Testis (tissue), 3 donors: Measurements from ENCODE around the gene ATG16L1. TPM values are rescaled to one million over a fixed set of nuclear protein-coding genes. Genes with fewer than 3 reads are reported as not detected.

ENCODE experiments used
- DNase-seq: peaks from one replicate; pipeline ENCODE4 v3.0.0-alpha.2; 2019
- H3K27ac ChIP-seq, 2 donors: fragments of 200-600 bp; sonication (generic); one replicate each; pipeline ENCODE4 v1.5.1; 2019
- H3K27me3 ChIP-seq: fragments of 200-600 bp; sonication (generic); one replicate; pipeline ENCODE4 v1.5.1; 2019
- H3K36me3 ChIP-seq: fragments of 200-600 bp; sonication (generic); one replicate; pipeline ENCODE4 v1.5.1; 2017; ENCODE audit warnings: low read depth; ENCODE audit errors: missing control alignments
- H3K4me1 ChIP-seq: fragments of 200-600 bp; sonication (generic); one replicate; pipeline ENCODE4 v1.5.1; 2019
- H3K4me3 ChIP-seq, 2 donors: fragments of 200-600 bp; sonication (generic); one replicate each; pipeline ENCODE4 v1.5.1; 2017 to 2019
- H3K9me3 ChIP-seq: fragments of 200-600 bp; sonication (generic); one replicate; pipeline ENCODE4 v1.5.1; 2017
- CTCF ChIP-seq, 3 experiments: fragments of 450-650 bp in 2 of 3; fragments of 200-600 bp in 1 of 3; sonication (generic) in 1 of 3; IDR thresholded peaks; one replicate each; pipeline ENCODE4 v1.5.1; 2016 to 2019; ENCODE audit warnings: antibody characterized with exemption in 3 of 3, mild to moderate bottlenecking in 2 of 3, moderate library complexity in 1 of 3
- POLR2A ChIP-seq: fragments of 450-650 bp; IDR thresholded peaks from one replicate; pipeline ENCODE4 v1.6.1; 2017; ENCODE audit warnings: antibody characterized with exemption, mild to moderate bottlenecking, moderate library complexity
- WGBS, 2 donors: methylation state at CpG; one replicate each; pipeline ENCODE4 v1.1.5; 2018; 5-methylcytosine and 5-hydroxymethylcytosine counted together
- intact Hi-C: fragments of 100-400 bp; cut with DNase I; formaldehyde crosslinking; loops from one replicate; pipeline ENCODE4 v1.15.1; 2023; ENCODE audit warnings: low total_unique reads
- polyA plus RNA-seq: library from polyadenylated mRNA; stranded (reverse); fragments of 350-450 nt; fragmentation: Illumina TruSeq; extraction: RNeasy Lipid Tissue Mini Kit (QIAGEN cat#74804); gene quantifications from one replicate; pipeline ENCODE4 v1.2.3, GENCODE V29; 2014; ENCODE audit warnings: low read depth, low replicate concordance; ENCODE audit not compliant: insufficient read depth
- total RNA-seq, 2 donors: library from RNA; depleted of rRNA; stranded (reverse); fragments of >200 nt; gene quantifications; one replicate each; pipeline ENCODE4 v1.2.3, GENCODE V29; 2016

ATG16L1 gene
- total and polyA plus RNA-seq, 3 donors from 2014 or later: 37.3 to 53.1 (median 47.2) TPM

GRCh38 chr2:233336541-233336940 is 85.1 kb downstream of the ATG16L1 start:
- H3K9me3 ChIP-seq: no peaks in the 10 kb centered on the region
- H3K36me3 ChIP-seq: no peaks in the 10 kb centered on the region
- WGBS, 2 donors: 87 to 92% methylated on average over 4 to 5 of the region's 5 CpGs
- H3K4me1 ChIP-seq: no peaks in the 10 kb centered on the region
- H3K27me3 ChIP-seq: no peaks in the 10 kb centered on the region
- TF ChIP-seq POLR2A (no peak), CTCF (IDR thresholded peaks at IDR 0.05) (no peak)
- DNase-seq: no peak
- H3K27ac ChIP-seq: no peak overlapping the region
- intact Hi-C loops: no loop called here
- no peak overlapping the region for H3K4me3 ChIP-seq

- intact Hi-C loops: no loop called here
- no peak overlapping the region for H3K4me3 ChIP-seq
- no peaks in the 10 kb centered on the region for H3K4me1 ChIP-seq
- no peaks in the 10 kb centered on the region for H3K9me3 ChIP-seq
- no peaks in the 10 kb centered on the region for H3K36me3 ChIP-seq
- DNase-seq: no peak
- H3K27ac ChIP-seq: no peak overlapping the region
- H3K27me3 ChIP-seq: no peaks in the 10 kb centered on the region
- no peak for TF ChIP-seq POLR2A
- TF ChIP-seq CTCF (IDR thresholded peaks at IDR 0.05): no peak
- WGBS, 2 donors: 78 to 81% methylated on average over 5 of the region's 5 CpGs
Observed at GRCh38 chr2:233338046-233338445, 86.6 kb downstream of the ATG16L1 start.

GRCh38 chr2:233338812-233339368 is 87.4 kb downstream of the ATG16L1 start:
- Histone ChIP-seq H3K27ac (no peak overlapping the region), H3K36me3 (no peaks in the 10 kb centered on the region), H3K9me3 (no peaks in the 10 kb centered on the region), H3K27me3 (no peaks in the 10 kb centered on the region), H3K4me3 (no peak overlapping the region), H3K4me1 (no peaks in the 10 kb centered on the region)
- DNase-seq: no peak
- 84 to 91% methylated on average over 3 of the region's 3 CpGs for WGBS, 2 donors
- intact Hi-C loops: no loop called here
- TF ChIP-seq POLR2A: no peak
- TF ChIP-seq CTCF (IDR thresholded peaks at IDR 0.05): no peak

GRCh38 chr2:233339427-233339826 is 88.0 kb downstream of the ATG16L1 start:
- no peak overlapping the region for H3K4me3 ChIP-seq
- no peaks in the 10 kb centered on the region for H3K27me3 ChIP-seq
- no peak for TF ChIP-seq CTCF (IDR thresholded peaks at IDR 0.05)
- TF ChIP-seq POLR2A: no peak
- intact Hi-C loops: no loop called here
- no peak overlapping the region for H3K27ac ChIP-seq
- H3K4me1 ChIP-seq: no peaks in the 10 kb centered on the region
- H3K36me3 ChIP-seq: no peaks in the 10 kb centered on the region
- 67 to 68% methylated on average over 3 of the region's 3 CpGs for WGBS, 2 donors
- DNase-seq: no peak
- H3K9me3 ChIP-seq: no peaks in the 10 kb centered on the region

GRCh38 chr2:233341296-233341695 is 89.8 kb downstream of the ATG16L1 start:
- intact Hi-C loops: no loop called here
- DNase-seq: no peak
- H3K27me3 ChIP-seq: no peaks in the 10 kb centered on the region
- H3K36me3 ChIP-seq: no peaks in the 10 kb centered on the region
- no peak overlapping the region for H3K27ac ChIP-seq
- no peak for TF ChIP-seq POLR2A
- no peak for TF ChIP-seq CTCF (IDR thresholded peaks at IDR 0.05)
- H3K4me3 ChIP-seq: no peak overlapping the region
- 91 to 98% methylated on average over 3 of the region's 3 CpGs for WGBS, 2 donors
- no peaks in the 10 kb centered on the region for H3K4me1 ChIP-seq
- no peaks in the 10 kb centered on the region for H3K9me3 ChIP-seq
